ENCODE measurements around the gene RAC3. TPM values are rescaled to one million over a fixed set of nuclear protein-coding genes. Genes with fewer than 3 reads are reported as not detected.

Gene RAC3
- total and polyA plus RNA-seq, 9 of the 15 experiments (the other 6 are each of a cell fraction or from before 2014, with no cell fraction given): 0.23 to 292 (median 118) TPM

DNA sequence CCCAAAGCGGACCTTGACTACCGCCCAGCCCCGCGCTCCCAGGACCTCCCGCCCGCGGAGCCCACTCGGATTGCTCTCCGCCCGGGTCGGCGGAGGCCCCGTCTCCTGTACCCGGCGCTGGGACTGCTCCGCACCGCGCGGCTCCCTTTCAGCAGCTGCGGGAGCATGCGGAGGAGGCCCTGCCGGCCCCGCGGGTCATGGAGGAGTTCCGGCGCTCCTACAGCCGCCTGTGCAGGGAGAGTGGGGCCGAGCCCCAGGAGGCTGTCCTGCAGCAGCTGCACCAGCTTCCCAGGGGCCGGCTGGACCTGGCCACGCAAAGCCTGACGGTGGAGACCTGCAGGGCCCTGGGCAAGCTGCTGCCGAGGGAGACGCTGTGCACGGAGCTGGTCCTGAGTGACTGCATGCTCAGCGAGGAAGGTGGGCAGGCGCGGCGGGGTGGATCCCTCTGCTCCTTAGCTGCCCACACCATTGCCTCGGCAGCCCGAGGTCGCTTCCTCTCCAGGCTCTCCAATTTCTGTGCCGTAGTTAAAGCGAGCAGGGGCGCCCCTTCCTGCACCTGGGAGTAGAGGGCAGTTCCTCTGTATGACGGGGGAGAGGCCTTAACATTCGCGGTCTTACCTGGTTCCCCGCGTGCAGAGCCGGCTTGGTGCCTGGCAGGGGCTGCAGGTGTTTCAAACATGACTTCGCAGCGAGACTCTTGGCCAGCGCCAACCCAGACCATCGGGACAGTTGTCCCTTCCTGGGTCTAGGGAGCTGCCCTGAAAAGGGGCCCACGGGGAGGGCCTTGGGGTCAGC is 7.8 kb upstream of the RAC3 start:
- ChIA-PET POLR2A (interaction anchor here (0.5 to 5.0 kb wide), 7 partner anchors 11 to 470 kb away, joined by 3 to 51 read pairs (median 4); partner anchors contain the start of genes ALYREF, ANAPC11 and DCXR), CTCF (ENCODE audit: low intra/inter-chr PET ratio) (interaction anchor here (0.5 to 6.6 kb wide), 3 partner anchors 64 to 531 kb away, joined by 4 to 103 read pairs (median 4); partner anchors contain the start of gene NOTUM)
- H2AFZ ChIP-seq (ENCODE audit: low read depth, low read length): peak overlapping the region; percentile 71
- FAIRE-seq (peak; percentile 51), ATAC-seq (peak; percentile 22), DNase-seq (ENCODE audit: extremely low read depth in 1 of 4, low spot score in 3 of 4) (peak in 1 of 4 experiments; percentile 44)
- H3K4me3 ChIP-seq: peak overlapping the region; percentile 69
- in situ Hi-C loops (cut with MboI): no loop called here
- peaks cover 36% of the 10 kb centered on the region for H3K79me2 ChIP-seq (ENCODE audit: control insufficient read depth, insufficient read depth, low read length)
- WGBS (ENCODE audit: insufficient coverage, low coverage, missing lambda C conversion rate): 11% methylated on average over 35 of the region's 55 CpGs
- H3K27me3 ChIP-seq (ENCODE audit: control insufficient read depth in 2 of 2, insufficient read depth in 2 of 2, low read length in 2 of 2): no peaks in the 10 kb centered on the region
- peaks cover 17% of the 10 kb centered on the region for H4K20me1 ChIP-seq (replicated peaks; ENCODE audit: control insufficient read depth, insufficient read depth, low read length)
- intact Hi-C loops (cut with micrococcal nuclease): loop anchor here (1.0 to 5.0 kb wide), 3 partner anchors 8 to 163 kb away; partner anchors contain the start of genes ASPSCR1, P4HB and RAC3
- peaks cover 14 to 88% of the 10 kb centered on the region in 2 experiments for H3K4me1 ChIP-seq (replicated peaks in 1 of 2; ENCODE audit: control insufficient read depth in 2 of 2, insufficient read depth in 2 of 2, low read length in 2 of 2)
- no peaks in the 10 kb centered on the region for H3K9me1 ChIP-seq (ENCODE audit: control insufficient read depth, insufficient read depth, low read length)
- H3K9ac ChIP-seq (ENCODE audit: insufficient read depth in 1 of 2, low read depth in 2 of 2, low read length in 2 of 2): peak overlapping the region; percentile 69 to 97
- no peaks in the 10 kb centered on the region for H3K9me3 ChIP-seq (replicated peaks; ENCODE audit: control insufficient read depth, insufficient read depth, low read depth, low read length)
- no TSS peak for BruUV-seq (replicated peaks)
- H3K36me3 ChIP-seq (ENCODE audit: control insufficient read depth, insufficient read depth, low read length): peaks cover 22% of the 10 kb centered on the region; the same call in 1 of the 3 replicates
- peak overlapping the region; percentile 52; the same call in 2 of the 3 replicates for H3K27ac ChIP-seq (ENCODE audit: extremely low read depth, low read depth, low read length)
- peak overlapping the region; percentile 73 for H3K4me2 ChIP-seq (ENCODE audit: insufficient read depth, low read length)
- TF ChIP-seq HDAC1 (IDR thresholded peaks at IDR 0.05): peak in 1 of 2 experiments; percentile 83; a peak in 2 of 4 replicates
- 0 out of 4 replicates have a peak, but pooled peaks of 1 of the 2 experiments have one; percentile 37 for TF ChIP-seq MLX (CRISPR knock-in tag; conservative IDR thresholded peaks at IDR 0.05)
- TF ChIP-seq ZBTB2 (IDR thresholded peaks at IDR 0.05): no peak
- no peak for TF ChIP-seq JUN (IDR thresholded peaks at IDR 0.05; ENCODE audit: borderline replicate concordance, low read depth, low read length)
- peak; percentile 81; the same call in 1 of the 2 replicates for TF ChIP-seq JUN (CRISPR knock-in tag; IDR thresholded peaks at IDR 0.05; ENCODE audit: borderline replicate concordance)
- TF ChIP-seq, protein P1, sequence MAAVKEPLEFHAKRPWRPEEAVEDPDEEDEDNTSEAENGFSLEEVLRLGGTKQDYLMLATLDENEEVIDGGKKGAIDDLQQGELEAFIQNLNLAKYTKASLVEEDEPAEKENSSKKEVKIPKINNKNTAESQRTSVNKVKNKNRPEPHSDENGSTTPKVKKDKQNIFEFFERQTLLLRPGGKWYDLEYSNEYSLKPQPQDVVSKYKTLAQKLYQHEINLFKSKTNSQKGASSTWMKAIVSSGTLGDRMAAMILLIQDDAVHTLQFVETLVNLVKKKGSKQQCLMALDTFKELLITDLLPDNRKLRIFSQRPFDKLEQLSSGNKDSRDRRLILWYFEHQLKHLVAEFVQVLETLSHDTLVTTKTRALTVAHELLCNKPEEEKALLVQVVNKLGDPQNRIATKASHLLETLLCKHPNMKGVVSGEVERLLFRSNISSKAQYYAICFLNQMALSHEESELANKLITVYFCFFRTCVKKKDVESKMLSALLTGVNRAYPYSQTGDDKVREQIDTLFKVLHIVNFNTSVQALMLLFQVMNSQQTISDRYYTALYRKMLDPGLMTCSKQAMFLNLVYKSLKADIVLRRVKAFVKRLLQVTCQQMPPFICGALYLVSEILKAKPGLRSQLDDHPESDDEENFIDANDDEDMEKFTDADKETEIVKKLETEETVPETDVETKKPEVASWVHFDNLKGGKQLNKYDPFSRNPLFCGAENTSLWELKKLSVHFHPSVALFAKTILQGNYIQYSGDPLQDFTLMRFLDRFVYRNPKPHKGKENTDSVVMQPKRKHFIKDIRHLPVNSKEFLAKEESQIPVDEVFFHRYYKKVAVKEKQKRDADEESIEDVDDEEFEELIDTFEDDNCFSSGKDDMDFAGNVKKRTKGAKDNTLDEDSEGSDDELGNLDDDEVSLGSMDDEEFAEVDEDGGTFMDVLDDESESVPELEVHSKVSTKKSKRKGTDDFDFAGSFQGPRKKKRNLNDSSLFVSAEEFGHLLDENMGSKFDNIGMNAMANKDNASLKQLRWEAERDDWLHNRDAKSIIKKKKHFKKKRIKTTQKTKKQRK (IDR thresholded peaks at IDR 0.05; ENCODE audit: borderline replicate concordance, low read depth, low read length): no peak
- 0 out of 2 replicates have a peak, but pooled peaks have one; percentile 64 for TF ChIP-seq ELF2 (CRISPR knock-in tag; IDR thresholded peaks at IDR 0.05)
- TF ChIP-seq PHF8 (IDR thresholded peaks at IDR 0.05; ENCODE audit: borderline replicate concordance, low read length): peak; percentile 36; the same call in 1 of the 2 replicates
- TF ChIP-seq RBBP5 (IDR thresholded peaks at IDR 0.05; ENCODE audit: borderline replicate concordance, insufficient read depth, low read length, poor library complexity, severe bottlenecking): peak; percentile 67
- TF ChIP-seq KDM2B (CRISPR knock-in tag; IDR thresholded peaks at IDR 0.05): peak; percentile 80; the same call in 1 of the 2 replicates
- peak in 1 of 2 experiments; percentile 27 for TF ChIP-seq E2F6 (IDR thresholded peaks at IDR 0.05; ENCODE audit: borderline replicate concordance in 1 of 2, extremely low read depth in 1 of 2, insufficient read depth in 1 of 2, insufficient read length in 1 of 2, low read depth in 1 of 2, low read length in 1 of 2, poor library complexity in 1 of 2, severe bottlenecking in 1 of 2)

All from K562 (cell line).